Fibroblast of villous mesenchyme (primary cell): ENCODE measurements around the gene B3GALT6. TPM values are rescaled to one million over a fixed set of nuclear protein-coding genes. Genes with fewer than 3 reads are reported as not detected.

ENCODE experiments used
- DNase-seq: peaks from one replicate; pipeline ENCODE4 v3.0.0-alpha.2; 2010; ENCODE audit warnings: low read depth
- H3K4me3 ChIP-seq: 2 replicates; pipeline ENCODE4 v1.5.1; 2011; ENCODE audit warnings: low read depth, mild to moderate bottlenecking, low read length
- CTCF ChIP-seq: IDR thresholded peaks from 2 replicates; pipeline ENCODE4 v1.5.1; 2012; ENCODE audit warnings: low read depth, mild to moderate bottlenecking, low read length; ENCODE audit not compliant: insufficient read depth
- total RNA-seq: library from RNA; depleted of rRNA; stranded (reverse); fragments of >200 nt; gene quantifications from 2 replicates; pipeline ENCODE4 v1.2.3, GENCODE V29; 2012

B3GALT6 gene
- total RNA-seq, 1 donor = 25.0 TPM

GRCh38 chr1:1213345-1214265 lies 18.4 kb upstream of the B3GALT6 start, which contains the start of gene TNFRSF4:
TNFRSF4 (minus strand) TSS chr1:1214153; CDS start chr1:1214127, 26 bp downstream.
- no peak within 1 kb of the TSS for H3K4me3 ChIP-seq
- TF ChIP-seq CTCF = no peak
- DNase-seq = no peak

- TF ChIP-seq CTCF = no peak
- no peak for DNase-seq
- no peak overlapping the region for H3K4me3 ChIP-seq
These were observed 16.9 kb upstream of the B3GALT6 start for GRCh38 chr1:1215080-1215676.

- no peak for TF ChIP-seq CTCF
- no peak for DNase-seq
- no peak overlapping the region for H3K4me3 ChIP-seq
These were observed 16.0 kb upstream of the B3GALT6 start for GRCh38 chr1:1215881-1216605.

- H3K4me3 ChIP-seq = no peak overlapping the region
- TF ChIP-seq CTCF = no peak
- DNase-seq = no peak
These were observed 15.0 kb upstream of the B3GALT6 start for GRCh38 chr1:1216770-1217620.

GRCh38 chr1:1217621-1218523 lies 14.2 kb upstream of the B3GALT6 start:
- no peak for TF ChIP-seq CTCF
- DNase-seq = peak; percentile 14

More at GRCh38 chr1:1217621-1218523, 14.2 kb upstream of the B3GALT6 start:
- no peak overlapping the region for H3K4me3 ChIP-seq
